HL-60 (cell line): Measurements from ENCODE around the gene CLDN16.

Experiments used
- DNase-seq, 2 experiments: peaks; one replicate each; pipeline ENCODE4 v3.0.0-alpha.2; 2010 to 2020; ENCODE audit warnings: low read depth in 1 of 2, low spot score in 1 of 2
- H3K27ac ChIP-seq: fragments of 250-450 bp; sonication (Bioruptor Pico); replicated peaks from 2 replicates; pipeline ENCODE4 v1.5.1; 2020; ENCODE audit warnings: mild to moderate bottlenecking, moderate library complexity
- H3K27me3 ChIP-seq: fragments of 250-450 bp; sonication (Bioruptor Pico); 2 replicates; pipeline ENCODE4 v1.5.1; 2021; ENCODE audit warnings: mild to moderate bottlenecking, moderate library complexity; ENCODE audit not compliant: insufficient read depth, poor library complexity, severe bottlenecking
- H3K4me3 ChIP-seq: replicated peaks from 2 replicates; pipeline ENCODE4 v1.5.1; 2011; ENCODE audit warnings: mild to moderate bottlenecking, control low read depth, low read length; ENCODE audit not compliant: insufficient read depth
- GABPA ChIP-seq: IDR thresholded peaks from 2 replicates; pipeline ENCODE4 v1.6.1; 2012; ENCODE audit warnings: low read depth
- POLR2AphosphoS5 ChIP-seq: IDR thresholded peaks from 2 replicates; pipeline ENCODE4 v1.6.1; 2012; ENCODE audit warnings: low read depth
- SPI1 ChIP-seq: IDR thresholded peaks from 2 replicates; pipeline ENCODE4 v1.6.1; 2012; ENCODE audit warnings: low read depth, mild to moderate bottlenecking, borderline replicate concordance
- TF ChIP-seq, protein P1 (sequence below): IDR thresholded peaks from one replicate; pipeline ENCODE4 v1.5.1; 2011; ENCODE audit warnings: low read length, control low read depth, inconsistent platforms; ENCODE audit not compliant: insufficient read depth
- TF ChIP-seq, protein P2 (sequence below): IDR thresholded peaks from 2 replicates; pipeline ENCODE4 v1.6.1; 2012; ENCODE audit warnings: low read depth; ENCODE audit not compliant: insufficient replicate concordance

The CLDN16 gene

DNA sequence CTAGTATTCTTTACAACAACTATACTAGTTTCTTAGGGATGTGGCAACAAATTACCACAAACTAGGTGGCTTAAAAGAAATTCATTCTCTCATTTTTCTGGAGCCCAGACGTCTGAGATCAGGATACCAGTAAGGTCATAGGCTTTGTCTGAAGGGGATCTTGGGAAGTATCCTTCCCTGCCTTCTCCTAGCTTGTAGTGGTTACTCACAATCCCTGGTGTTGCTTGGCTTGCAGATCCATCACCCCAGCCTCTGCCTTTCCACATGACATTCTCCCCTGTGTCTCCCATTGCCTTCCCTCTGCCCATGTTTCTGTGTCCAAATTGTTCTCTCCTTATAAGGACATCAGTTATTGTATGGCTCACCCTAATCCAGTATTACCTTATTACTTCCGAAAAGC, 41.4 kb upstream of the CLDN16 start:
- H3K4me3 ChIP-seq: no peak overlapping the region
- no peak overlapping the region for H3K27ac ChIP-seq

DNA sequence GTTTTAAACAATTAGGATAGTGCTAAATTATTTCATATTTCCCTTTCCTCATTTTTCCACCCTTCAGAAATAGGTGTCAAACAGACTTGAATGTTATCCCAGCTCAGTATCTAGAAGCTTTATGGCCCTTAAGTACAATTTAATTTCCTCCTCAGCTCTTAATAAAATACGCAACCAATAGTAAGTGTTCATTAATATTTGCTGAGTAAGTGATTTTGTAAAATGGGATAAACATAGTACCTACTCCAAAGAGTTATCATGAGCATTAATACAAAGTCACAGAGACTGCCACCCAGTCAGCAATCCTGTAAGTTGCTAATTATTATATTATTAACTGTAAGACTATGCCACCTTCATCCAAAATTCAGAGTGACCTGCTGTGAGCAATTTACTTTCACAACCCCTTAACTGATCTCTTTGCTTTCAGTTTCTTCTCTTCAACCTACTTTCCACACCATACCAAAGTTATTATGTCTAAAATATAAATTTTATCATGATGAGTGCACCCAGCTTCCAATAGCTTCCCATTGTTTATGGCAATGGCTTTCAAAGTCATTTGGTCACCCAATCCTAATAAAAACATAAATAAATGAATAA, 35.0 kb upstream of the CLDN16 start:
- DNase-seq: no peak
- no peaks in the 10 kb centered on the region for H3K27me3 ChIP-seq
- TF ChIP-seq SPI1 (no peak), POLR2AphosphoS5 (no peak), GABPA (no peak)
- TF ChIP-seq, protein P1, sequence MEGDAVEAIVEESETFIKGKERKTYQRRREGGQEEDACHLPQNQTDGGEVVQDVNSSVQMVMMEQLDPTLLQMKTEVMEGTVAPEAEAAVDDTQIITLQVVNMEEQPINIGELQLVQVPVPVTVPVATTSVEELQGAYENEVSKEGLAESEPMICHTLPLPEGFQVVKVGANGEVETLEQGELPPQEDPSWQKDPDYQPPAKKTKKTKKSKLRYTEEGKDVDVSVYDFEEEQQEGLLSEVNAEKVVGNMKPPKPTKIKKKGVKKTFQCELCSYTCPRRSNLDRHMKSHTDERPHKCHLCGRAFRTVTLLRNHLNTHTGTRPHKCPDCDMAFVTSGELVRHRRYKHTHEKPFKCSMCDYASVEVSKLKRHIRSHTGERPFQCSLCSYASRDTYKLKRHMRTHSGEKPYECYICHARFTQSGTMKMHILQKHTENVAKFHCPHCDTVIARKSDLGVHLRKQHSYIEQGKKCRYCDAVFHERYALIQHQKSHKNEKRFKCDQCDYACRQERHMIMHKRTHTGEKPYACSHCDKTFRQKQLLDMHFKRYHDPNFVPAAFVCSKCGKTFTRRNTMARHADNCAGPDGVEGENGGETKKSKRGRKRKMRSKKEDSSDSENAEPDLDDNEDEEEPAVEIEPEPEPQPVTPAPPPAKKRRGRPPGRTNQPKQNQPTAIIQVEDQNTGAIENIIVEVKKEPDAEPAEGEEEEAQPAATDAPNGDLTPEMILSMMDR: no peak
- TF ChIP-seq, protein P2, sequence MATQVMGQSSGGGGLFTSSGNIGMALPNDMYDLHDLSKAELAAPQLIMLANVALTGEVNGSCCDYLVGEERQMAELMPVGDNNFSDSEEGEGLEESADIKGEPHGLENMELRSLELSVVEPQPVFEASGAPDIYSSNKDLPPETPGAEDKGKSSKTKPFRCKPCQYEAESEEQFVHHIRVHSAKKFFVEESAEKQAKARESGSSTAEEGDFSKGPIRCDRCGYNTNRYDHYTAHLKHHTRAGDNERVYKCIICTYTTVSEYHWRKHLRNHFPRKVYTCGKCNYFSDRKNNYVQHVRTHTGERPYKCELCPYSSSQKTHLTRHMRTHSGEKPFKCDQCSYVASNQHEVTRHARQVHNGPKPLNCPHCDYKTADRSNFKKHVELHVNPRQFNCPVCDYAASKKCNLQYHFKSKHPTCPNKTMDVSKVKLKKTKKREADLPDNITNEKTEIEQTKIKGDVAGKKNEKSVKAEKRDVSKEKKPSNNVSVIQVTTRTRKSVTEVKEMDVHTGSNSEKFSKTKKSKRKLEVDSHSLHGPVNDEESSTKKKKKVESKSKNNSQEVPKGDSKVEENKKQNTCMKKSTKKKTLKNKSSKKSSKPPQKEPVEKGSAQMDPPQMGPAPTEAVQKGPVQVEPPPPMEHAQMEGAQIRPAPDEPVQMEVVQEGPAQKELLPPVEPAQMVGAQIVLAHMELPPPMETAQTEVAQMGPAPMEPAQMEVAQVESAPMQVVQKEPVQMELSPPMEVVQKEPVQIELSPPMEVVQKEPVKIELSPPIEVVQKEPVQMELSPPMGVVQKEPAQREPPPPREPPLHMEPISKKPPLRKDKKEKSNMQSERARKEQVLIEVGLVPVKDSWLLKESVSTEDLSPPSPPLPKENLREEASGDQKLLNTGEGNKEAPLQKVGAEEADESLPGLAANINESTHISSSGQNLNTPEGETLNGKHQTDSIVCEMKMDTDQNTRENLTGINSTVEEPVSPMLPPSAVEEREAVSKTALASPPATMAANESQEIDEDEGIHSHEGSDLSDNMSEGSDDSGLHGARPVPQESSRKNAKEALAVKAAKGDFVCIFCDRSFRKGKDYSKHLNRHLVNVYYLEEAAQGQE: no peak
- H3K4me3 ChIP-seq: no peak overlapping the region
- H3K27ac ChIP-seq: no peak overlapping the region

More for the DNA sequence above, 41.4 kb upstream of the CLDN16 start:
- DNase-seq: no peak
- TF ChIP-seq, protein P2: no peak
- TF ChIP-seq SPI1: no peak
- TF ChIP-seq POLR2AphosphoS5: no peak
- TF ChIP-seq GABPA: no peak
- TF ChIP-seq, protein P1: no peak
- H3K27me3 ChIP-seq: no peaks in the 10 kb centered on the region

DNA sequence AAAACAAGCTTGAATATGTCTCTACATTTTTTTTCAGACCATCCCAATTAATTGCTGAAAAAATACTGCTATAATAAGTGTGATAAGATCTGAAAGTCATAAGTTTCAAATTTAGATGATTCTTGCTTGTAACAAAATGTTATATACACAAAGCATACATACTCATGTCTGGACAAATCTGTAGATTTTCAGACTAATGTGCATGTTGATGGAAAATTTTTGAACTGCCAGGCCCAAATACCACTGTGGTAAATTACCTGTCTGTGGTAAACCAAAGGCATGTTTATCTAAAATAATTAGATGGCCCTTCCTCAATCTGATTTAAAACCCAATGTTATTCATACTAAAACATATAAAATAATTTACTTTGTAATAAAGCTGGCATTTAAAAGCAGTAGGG, 31.7 kb upstream of the CLDN16 start:
- Histone ChIP-seq H3K4me3 (no peak overlapping the region), H3K27ac (no peak overlapping the region), H3K27me3 (no peaks in the 10 kb centered on the region)
- TF ChIP-seq SPI1 (no peak), GABPA (no peak), POLR2AphosphoS5 (no peak)
- TF ChIP-seq, protein P1: no peak
- TF ChIP-seq, protein P2: no peak
- no peak for DNase-seq
